Osteoblast (primary cell): Measurements from ENCODE around the gene HDAC5. TPM values are rescaled to one million over a fixed set of nuclear protein-coding genes. Genes with fewer than 3 reads are reported as not detected.

Experiments
- DNase-seq: peaks from one replicate; pipeline ENCODE4 v3.0.0; 2011; ENCODE audit warnings: low spot score, mixed read lengths; ENCODE audit not compliant: insufficient read length; ENCODE audit errors: missing footprints
- H2AFZ ChIP-seq: 2 replicates; pipeline ENCODE4 v1.6.0; 2011; ENCODE audit warnings: mild to moderate bottlenecking, low read length
- H3K27ac ChIP-seq: 2 replicates; pipeline ENCODE4 v1.5.1; 2011; ENCODE audit warnings: mild to moderate bottlenecking, low read depth, low read length, moderate library complexity
- H3K27me3 ChIP-seq: 2 replicates; pipeline ENCODE4 v1.6.0; 2012; ENCODE audit warnings: mild to moderate bottlenecking, control low read depth, inconsistent platforms, low read length, moderate library complexity; ENCODE audit not compliant: insufficient read depth
- H3K36me3 ChIP-seq: 2 replicates; pipeline ENCODE4 v1.5.1; 2011; ENCODE audit warnings: mild to moderate bottlenecking, low read length, control low read depth, moderate library complexity; ENCODE audit not compliant: insufficient read depth
- H3K4me1 ChIP-seq: 2 replicates; pipeline ENCODE4 v1.5.1; 2011; ENCODE audit warnings: mild to moderate bottlenecking, low read length, control low read depth, moderate library complexity; ENCODE audit not compliant: insufficient read depth
- H3K4me2 ChIP-seq: 2 replicates; pipeline ENCODE4 v1.6.0; 2011; ENCODE audit warnings: mild to moderate bottlenecking, low read length; ENCODE audit not compliant: insufficient read depth
- H3K4me3 ChIP-seq: fragments of 200-600 bp; sonication (generic); 3 replicates; pipeline ENCODE4 v1.5.1; 2012; ENCODE audit warnings: mild to moderate bottlenecking, low read length, inconsistent platforms; ENCODE audit not compliant: insufficient read depth
- H3K79me2 ChIP-seq: 2 replicates; pipeline ENCODE4 v1.6.0; 2012; ENCODE audit warnings: mild to moderate bottlenecking, low read length, control low read depth, inconsistent platforms; ENCODE audit not compliant: insufficient read depth
- H3K9me3 ChIP-seq: 2 replicates; pipeline ENCODE4 v1.5.1; 2011; ENCODE audit warnings: low read depth, low read length, control low read depth
- H4K20me1 ChIP-seq: 2 replicates; pipeline ENCODE4 v1.6.0; 2012; ENCODE audit warnings: mild to moderate bottlenecking, low read length, control low read depth; ENCODE audit not compliant: insufficient read depth
- total RNA-seq: library from RNA; depleted of rRNA; stranded (reverse); fragments of >200 nt; gene quantifications from 2 replicates; pipeline ENCODE4 v1.2.3, GENCODE V29; 2012
- TF ChIP-seq, protein P1 (sequence below): IDR thresholded peaks from 2 replicates; pipeline ENCODE4 v1.5.1; 2011; ENCODE audit warnings: mild to moderate bottlenecking, low read depth, low read length, moderate library complexity; ENCODE audit errors: extremely low read depth

Gene HDAC5
- total RNA-seq, 1 donor = 85.4 TPM

DNA sequence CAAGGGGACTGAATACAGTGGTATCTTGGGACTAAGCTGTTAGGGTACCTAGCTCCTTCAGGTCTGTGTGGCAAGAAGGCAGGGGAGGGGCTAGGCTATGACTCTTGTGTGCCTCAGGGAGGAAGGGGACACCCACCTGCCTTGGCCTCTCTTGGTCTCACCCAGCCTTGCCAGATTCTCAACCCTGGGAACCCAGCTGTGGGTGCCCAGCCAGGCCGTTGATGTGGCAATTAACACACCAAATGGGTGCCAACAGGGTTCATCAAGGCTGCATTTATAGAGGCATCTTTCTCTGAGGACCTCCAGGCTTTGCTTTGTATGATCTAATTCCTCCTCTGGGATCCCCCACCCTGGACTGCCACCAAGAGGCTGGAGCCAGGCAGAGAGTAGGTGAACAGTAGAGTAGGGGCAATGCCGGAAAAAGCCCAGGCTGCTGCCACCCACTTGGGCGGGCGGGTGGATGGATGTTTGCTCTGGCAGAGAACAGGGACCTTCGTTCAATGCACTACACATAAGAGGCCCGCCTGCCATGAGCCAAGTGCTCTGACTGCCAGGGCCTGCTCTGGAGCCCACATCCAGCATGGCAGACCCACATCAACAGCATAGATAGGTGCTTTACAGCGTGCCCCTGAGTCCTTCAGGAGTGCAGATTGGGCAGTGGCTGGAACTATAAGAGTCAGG is 43.9 kb upstream of the HDAC5 start:
- no peaks in the 10 kb centered on the region for H3K36me3 ChIP-seq
- no peaks in the 10 kb centered on the region for H3K9me3 ChIP-seq
- H3K4me3 ChIP-seq = no peak overlapping the region
- H3K27me3 ChIP-seq = no peaks in the 10 kb centered on the region
- H3K4me2 ChIP-seq = no peak overlapping the region
- H4K20me1 ChIP-seq = no peaks in the 10 kb centered on the region
- no peak for DNase-seq
- peaks cover 13% of the 10 kb centered on the region for H3K4me1 ChIP-seq
- no peak overlapping the region for H3K27ac ChIP-seq
- TF ChIP-seq, protein P1, sequence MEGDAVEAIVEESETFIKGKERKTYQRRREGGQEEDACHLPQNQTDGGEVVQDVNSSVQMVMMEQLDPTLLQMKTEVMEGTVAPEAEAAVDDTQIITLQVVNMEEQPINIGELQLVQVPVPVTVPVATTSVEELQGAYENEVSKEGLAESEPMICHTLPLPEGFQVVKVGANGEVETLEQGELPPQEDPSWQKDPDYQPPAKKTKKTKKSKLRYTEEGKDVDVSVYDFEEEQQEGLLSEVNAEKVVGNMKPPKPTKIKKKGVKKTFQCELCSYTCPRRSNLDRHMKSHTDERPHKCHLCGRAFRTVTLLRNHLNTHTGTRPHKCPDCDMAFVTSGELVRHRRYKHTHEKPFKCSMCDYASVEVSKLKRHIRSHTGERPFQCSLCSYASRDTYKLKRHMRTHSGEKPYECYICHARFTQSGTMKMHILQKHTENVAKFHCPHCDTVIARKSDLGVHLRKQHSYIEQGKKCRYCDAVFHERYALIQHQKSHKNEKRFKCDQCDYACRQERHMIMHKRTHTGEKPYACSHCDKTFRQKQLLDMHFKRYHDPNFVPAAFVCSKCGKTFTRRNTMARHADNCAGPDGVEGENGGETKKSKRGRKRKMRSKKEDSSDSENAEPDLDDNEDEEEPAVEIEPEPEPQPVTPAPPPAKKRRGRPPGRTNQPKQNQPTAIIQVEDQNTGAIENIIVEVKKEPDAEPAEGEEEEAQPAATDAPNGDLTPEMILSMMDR = no peak
- H2AFZ ChIP-seq = no peak overlapping the region
- no peaks in the 10 kb centered on the region for H3K79me2 ChIP-seq

DNA sequence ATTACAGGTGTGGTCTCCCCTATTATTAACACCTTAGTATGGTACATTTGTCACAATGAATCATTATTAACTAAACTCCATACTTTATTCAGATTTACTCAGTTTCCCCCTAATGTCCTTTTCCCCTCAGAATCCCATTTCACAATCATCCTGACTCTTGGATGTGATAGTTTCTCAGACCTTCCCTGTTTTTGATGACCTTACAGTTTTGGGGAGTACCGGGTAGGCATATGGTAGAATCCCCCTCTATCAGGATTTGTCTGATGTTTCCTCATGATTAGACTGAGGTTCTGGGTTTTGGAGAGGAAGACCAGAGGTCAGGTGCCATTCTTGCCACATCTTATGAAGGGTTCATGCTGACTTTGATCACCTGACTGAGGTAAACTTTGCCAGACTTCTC is 41.0 kb upstream of the HDAC5 start:
- Histone ChIP-seq H3K27me3 (no peaks in the 10 kb centered on the region), H3K79me2 (no peaks in the 10 kb centered on the region), H3K27ac (no peak overlapping the region), H3K4me2 (no peak overlapping the region), H4K20me1 (no peaks in the 10 kb centered on the region), H3K36me3 (no peaks in the 10 kb centered on the region), H3K4me1 (peaks cover 4% of the 10 kb centered on the region), H3K4me3 (no peak overlapping the region), H2AFZ (no peak overlapping the region), H3K9me3 (no peaks in the 10 kb centered on the region)
- no peak for DNase-seq
- TF ChIP-seq, protein P1 = no peak

DNA sequence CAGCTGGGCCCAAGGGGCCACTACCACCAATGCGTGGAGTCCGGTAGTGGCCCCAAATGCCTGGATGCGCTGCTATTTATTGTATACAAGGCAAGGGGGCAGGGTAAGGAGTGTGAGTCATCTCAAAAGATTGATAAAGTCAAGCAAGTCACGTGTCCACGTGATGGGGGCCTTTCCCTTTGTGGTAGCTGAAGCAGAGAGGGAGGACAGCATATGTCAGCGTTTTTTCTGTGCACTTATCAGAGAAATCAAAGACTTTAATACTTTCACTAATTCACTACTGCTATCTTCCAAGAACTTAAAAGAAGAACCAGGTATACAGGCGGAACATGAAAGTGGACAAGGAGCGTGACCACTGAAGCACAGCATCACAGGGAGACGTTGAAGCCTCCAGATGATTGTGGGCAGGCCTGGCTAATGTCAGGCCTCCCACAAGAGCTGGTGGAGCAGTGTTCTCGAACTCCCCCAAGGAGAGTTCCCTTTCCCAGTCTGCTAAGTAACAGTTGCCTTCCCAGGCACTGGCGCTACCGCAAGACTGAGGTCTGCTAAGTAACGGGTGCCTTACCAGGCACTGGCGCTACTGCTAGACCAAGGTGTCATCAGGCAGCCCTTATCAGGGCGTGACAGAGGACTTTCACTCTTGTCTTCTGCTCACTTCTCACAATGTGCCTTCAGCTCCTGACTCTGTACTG is 36.2 kb upstream of the HDAC5 start:
- no peaks in the 10 kb centered on the region for H3K79me2 ChIP-seq
- H3K4me2 ChIP-seq = no peak overlapping the region
- peaks cover 8% of the 10 kb centered on the region for H3K36me3 ChIP-seq
- H3K9me3 ChIP-seq = no peaks in the 10 kb centered on the region
- H3K27ac ChIP-seq = no peak overlapping the region
- H2AFZ ChIP-seq = no peak overlapping the region
- no peaks in the 10 kb centered on the region for H3K4me1 ChIP-seq
- H4K20me1 ChIP-seq = no peaks in the 10 kb centered on the region
- H3K4me3 ChIP-seq = no peak overlapping the region
- no peak for DNase-seq
- TF ChIP-seq, protein P1 = no peak
- no peaks in the 10 kb centered on the region for H3K27me3 ChIP-seq

DNA sequence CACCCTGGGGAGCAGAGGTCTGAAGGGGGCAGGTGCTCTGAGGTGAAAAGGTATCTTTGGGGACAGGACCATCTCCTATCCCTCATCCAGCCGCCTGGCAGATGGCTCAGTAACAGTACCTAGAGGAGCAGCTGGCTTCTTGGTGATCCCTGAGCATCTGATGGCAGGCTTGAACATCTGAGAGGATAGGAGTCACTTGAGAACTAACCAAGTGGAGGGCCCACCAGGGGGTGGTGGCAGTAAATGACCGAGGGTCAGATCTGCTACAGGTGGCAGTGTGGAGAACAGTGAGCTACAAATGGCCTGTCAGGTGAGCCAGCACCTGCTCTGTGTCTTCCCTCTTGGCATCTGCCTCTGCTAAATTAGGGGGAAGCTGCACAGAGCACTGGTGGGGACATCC is 32.0 kb upstream of the HDAC5 start:
- Histone ChIP-seq H3K79me2 (peaks cover 16% of the 10 kb centered on the region), H4K20me1 (no peaks in the 10 kb centered on the region), H3K9me3 (no peaks in the 10 kb centered on the region), H3K4me1 (no peaks in the 10 kb centered on the region), H3K27ac (no peak overlapping the region), H3K27me3 (no peaks in the 10 kb centered on the region), H3K4me3 (no peak overlapping the region), H3K4me2 (no peak overlapping the region), H3K36me3 (peaks cover 8% of the 10 kb centered on the region), H2AFZ (no peak overlapping the region)
- TF ChIP-seq, protein P1 = no peak
- DNase-seq = no peak
